GM21723 (cell line): Measurements from ENCODE around the gene PDSS2.
"Not testable (repeated sequence)": the region's sequence is repeated elsewhere in the genome, so short reads cannot be mapped to it uniquely, and the experiment has no call there.

Source experiments
- ATAC-seq: cut with Tn5 transposase; IDR thresholded peaks from one replicate; pipeline ENCODE4 v1.9.1; 2021; ENCODE audit warnings: mild to moderate bottlenecking, moderate library complexity; ENCODE audit not compliant: unreplicated experiment

Gene PDSS2

DNA sequence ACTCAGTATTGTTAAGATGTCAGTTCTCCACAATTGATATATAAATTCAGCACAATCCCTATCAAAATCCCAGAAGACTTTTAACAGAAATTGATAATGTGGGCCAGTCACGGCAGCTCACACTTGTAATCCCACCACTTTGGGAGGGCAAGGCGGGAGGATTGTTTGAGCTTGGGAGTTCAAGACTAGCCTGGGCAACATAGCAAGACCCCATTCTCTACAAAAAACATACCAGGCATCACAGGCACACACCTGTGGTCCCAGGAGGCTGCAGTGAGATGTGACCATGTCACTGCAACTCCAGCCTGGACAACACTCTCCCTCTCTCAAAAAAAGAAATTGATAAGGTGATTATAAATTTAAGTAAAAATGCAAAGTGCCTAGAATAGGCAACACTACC, 90.9 kb downstream of the PDSS2 start:
- ATAC-seq, result no peak

DNA sequence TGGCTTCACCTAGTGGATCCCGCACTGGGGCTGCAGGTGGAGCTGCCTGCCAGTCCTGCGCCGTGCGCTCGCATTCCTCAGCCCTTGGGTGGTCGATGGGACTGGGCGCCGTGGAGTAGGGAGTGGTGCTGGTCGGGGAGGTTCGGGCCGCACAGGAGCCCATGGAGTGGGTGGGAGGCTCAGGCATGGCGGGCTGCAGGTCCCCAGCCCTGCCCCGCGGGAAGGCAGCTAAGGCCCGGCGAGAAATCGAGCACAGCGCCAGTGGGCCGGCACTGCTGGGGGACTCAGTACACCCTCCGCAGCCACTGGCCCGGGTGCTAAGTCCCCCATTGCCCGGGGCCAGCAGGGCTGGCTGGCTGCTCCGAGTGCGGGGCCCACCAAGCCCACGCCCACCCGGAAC, 95.2 kb downstream of the PDSS2 start:
- not testable (repeated sequence) for ATAC-seq

DNA sequence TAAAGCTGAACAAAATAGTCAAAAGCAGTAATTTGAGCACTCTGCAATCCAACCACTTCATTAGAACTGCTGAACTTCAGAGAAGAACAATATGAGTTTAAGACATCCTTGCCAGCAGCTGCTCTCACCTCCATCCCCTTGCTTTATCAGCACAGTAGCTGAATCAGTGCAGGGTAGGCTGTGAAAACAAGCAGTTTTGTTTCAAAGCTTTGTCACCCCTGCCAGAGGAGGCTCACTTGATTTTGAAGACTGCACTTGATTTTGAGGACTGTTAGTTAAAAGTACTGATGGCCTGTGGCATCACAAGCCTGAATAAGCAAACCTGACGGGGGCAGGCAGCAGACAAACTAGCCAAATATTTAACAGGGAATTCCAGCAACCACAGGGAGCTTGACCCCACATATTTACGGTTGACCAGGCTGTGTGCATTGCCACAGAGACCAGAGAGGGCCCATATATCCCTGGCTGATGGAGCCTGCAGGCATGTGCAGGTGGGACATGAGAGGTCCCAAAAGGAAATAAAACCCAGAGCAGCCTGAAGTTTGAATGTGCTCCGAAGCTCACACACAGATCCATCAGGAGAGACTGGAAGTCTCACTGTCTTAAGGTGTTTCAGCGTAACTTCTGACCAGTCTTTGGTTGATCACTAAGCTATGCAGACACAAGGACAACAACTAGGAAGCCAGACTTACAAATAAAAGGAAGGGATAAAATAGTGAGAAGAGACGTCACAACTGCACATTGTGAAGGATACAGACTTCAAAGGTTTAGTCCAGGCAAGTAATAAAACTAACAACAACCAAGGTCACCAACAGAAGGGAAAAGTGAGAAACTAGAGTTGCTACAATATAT, 97.4 kb downstream of the PDSS2 start:
- no peak for ATAC-seq

DNA sequence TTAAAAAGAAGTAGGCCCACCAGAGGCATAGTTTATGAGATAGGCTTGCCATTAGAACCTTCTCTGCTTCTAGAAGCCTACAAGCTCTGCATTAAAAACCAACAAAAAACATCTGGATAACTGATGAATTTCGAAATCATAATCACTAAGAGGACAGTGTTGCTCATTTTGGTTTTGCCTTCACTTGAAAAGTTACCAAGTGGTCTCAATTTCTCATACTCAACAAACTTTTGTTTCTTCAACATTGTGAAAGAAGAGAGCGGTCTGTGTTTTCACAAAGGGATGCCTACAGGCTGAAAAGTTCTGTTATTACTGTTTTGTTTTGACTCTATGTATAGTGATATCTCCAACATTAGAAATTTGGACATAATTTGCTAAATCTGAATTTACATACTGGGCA, 98.9 kb downstream of the PDSS2 start:
- no peak for ATAC-seq

DNA sequence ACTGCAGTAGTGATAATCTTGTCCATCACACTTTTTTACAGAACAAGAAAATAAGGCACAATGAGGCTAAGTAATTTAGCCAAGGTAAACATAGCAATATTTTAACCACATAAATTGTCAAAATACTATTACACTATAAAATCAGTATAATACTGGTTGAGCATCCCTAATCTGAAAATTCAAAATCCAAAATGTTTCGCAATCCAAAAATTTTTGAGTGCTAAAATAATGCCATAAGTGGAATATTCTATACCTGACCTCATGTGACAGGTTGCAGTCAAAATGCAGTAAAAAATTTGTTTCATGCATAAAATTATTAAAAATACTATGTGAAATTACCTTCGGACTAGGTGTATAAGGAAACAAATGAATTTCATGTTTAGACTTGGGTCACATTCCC, 101.5 kb downstream of the PDSS2 start:
- ATAC-seq, result no peak

DNA sequence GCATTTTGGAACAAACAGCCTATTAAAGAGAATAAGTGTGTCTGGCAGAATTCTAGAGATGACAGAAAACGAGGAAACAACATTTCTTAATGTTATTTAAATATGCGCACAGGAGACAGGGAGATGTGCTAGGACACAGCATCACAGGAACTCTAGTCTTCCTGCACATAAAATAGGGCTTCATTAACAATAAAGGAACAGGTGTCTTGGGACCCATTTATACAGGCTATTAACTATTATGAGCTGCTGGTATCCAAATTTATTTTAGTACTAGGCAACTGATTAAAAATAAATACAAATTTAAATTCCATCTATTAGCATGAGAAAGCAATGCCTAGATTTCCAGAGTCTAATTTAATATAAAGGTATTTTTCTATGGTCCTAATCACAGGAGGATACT, 102.3 kb downstream of the PDSS2 start:
- no peak for ATAC-seq

DNA sequence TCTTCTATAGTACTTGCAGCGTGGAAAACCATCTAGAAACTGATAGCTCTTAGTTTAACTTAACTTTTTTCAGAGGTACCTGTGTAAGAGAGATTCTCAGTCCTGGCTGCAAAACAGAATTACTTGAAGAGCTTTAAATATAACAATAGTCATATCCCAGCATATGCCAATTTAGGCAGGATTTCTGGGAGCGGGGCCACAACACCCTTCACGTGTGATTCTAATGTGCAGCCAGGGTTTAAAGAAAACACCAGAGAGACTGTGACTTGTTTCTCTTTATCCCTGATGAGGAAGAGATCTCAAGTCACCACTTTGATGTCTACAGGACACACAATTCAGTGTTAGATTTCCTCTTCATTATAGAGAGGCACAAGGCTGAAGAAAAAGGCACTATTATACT, 103.7 kb downstream of the PDSS2 start:
- ATAC-seq, result no peak

DNA sequence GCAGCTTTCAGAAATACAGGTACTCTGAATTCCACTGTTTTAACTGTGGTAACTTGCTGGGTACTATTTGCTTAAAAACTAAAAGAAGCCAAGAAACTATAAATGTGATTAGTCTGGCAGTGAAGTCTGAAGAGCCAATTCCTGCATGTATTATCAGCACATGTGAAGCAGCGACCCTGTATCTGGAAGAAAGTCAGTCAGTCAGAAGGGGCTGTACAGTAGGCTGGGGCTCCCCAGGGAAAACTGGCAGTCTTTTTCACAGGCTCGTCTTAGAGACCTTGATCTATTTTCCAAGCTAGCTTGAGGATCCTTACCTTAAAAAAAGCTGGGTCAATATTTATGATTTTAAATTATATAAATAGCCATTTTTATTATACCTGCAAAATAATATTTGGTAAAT, 104.9 kb downstream of the PDSS2 start:
- no peak for ATAC-seq

DNA sequence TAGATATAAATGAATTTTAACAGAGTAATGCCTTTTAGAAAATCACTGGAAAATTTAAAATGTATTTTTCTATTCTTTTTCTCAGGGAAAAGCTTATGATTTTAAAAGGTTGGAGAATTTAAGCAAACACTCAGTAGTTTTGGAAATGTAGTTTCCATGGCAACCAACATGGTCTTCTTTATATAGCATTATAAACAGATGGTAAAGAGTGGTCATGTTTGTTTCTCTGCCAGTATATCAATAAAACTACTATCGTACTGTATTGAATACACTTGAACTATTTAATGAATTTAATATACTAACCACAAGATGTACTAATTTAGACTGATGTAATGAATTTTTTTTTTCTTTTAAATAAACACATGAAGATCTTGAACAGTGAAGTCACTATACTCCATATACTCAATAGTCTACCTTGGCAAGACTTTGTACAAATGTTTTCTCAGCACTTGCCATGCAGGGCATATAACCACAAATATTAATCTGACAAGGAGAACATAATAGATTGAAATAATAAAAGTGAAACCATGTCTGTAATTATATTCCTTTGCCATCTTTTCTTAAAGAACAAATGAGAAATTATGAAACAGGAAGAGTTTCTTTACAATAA, 105.5 kb downstream of the PDSS2 start:
- no peak for ATAC-seq

DNA sequence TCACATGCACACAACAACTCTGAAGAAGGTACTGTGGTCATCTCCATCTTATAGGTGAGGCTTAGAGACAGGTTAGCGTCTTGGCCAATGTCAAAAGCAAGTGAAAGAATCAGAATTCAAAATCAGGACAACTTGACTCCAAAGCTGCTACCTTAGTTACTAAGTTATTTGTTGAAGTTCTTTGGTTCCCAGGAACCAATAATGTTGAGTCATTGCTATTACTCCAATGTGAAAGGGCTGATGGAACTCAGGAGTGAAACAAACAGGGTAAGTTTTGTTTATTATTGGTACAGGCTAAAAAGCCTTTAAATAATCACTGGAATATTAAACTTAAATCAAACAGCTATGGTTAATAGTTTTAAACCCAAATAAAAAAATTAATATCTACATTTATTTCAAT, 111.1 kb downstream of the PDSS2 start:
- no peak for ATAC-seq

DNA sequence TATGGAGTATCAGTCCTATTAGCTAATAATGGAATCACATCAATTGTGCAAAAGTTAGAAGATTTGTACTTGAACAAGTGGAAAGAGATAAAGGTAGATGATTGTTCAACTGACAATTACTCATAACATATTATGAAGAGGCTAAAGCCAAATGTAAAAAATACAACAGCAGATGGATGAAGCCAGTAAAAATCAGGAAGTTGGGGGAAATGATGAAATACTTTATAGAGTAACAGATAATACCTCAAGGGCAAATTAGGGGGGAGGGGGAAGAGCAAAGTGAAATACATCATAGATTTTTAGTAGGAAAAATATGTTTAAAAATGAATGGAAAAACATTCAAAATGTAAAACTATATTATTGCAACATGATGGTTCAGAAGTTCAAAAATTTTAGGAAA, 114.0 kb downstream of the PDSS2 start:
- no peak for ATAC-seq

DNA sequence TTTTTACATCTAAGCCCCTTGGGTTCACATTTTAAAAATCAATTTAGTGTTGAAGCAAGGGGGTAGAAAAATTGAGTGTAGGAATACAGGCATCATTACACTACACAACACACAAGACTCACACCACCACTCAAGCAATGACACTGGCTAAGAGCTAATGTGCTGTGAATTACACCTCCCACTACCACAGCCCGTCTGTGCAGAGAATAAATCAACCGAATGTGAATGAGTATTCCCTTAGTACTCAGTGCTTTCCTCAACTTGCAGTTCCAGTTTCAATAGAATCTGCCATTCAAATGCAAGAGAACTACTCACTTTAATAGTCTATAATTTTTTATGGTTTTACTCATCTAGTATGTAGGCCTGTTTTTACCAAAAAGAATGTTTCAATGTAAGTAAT, 114.4 kb downstream of the PDSS2 start:
- ATAC-seq, result no peak

DNA sequence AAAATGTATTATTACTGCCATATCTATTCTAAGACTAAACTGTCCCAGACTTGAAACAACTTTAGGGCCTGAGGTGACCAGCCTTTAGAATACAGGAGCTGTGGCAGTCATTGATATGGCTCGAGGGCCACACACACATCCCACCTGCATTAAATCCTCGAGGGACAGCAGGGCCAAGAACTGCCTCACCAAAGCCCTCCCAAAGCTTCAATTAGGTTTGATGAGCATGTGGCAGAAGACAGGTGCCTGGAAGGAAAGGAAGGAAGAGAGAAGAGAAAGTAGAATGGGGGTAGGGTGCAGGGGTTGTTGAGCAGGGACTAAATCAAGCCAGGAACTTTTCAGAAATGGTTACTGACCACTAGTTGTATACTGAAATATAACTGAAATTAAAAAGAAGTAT, 115.0 kb downstream of the PDSS2 start:
- ATAC-seq, result no peak

DNA sequence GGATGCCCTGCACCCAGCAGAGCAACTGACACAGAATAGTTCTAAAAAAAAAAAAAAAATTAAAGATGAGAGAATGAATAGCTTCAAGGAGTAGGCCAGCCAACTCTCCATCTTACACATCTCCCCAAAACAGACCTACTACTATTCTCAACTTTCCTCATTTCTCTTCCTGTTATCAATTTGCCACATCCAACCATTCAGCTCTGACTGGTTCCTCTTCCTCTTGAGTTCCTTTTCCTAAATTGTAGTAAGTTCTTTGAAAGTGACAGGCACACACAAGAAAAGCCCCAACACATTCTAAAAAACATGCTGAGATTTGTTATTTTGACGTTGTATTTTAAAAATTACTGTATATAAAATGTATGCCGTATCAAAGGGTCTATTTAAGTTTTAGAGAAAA, 117.2 kb downstream of the PDSS2 start:
- ATAC-seq, result no peak

DNA sequence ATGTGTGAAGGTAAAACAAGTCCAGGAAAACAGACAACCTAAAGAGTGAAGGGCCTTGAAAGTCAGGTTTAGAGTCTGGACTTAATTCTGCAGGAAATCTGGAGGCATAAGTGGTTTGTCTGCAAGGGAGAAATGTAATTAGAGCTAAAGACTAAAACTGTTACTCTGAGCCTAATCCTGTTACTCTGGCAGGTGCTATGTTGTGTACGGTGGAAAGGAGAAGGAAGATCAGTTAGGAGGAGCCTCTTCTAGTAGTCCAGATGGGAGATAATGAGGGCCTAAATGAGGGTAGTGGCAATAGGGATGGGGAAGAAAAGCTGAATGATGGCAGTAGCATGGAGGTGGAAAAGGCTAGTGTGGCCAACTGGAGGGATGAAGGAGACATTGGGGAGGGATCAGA, 118.5 kb downstream of the PDSS2 start:
- ATAC-seq, result no peak

DNA sequence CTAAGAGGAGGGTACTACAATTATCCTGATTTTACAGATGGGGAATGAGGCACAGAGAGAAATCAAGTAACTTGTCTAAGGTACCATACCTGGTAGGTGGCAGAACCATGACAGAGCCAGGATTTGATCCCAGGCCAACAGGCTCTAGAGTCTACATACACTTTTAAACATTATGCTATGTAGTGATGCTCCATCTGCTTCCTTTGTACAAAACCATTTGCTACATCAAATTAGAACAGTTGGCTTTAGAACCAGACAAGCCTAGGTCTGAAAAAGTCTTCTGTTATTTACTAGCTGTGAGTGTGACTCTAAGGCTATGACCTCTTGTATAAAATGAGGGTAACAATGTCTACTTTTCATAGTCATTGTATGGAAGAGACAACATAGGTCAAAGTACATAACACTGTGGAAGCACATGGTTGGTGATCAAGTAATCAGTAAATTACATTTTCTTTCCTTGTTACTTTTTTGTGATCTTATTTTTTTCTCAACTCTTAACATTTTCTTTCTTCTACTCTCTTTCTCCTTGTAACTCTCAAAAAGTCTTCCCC, 122.1 kb downstream of the PDSS2 start:
- ATAC-seq, result no peak

DNA sequence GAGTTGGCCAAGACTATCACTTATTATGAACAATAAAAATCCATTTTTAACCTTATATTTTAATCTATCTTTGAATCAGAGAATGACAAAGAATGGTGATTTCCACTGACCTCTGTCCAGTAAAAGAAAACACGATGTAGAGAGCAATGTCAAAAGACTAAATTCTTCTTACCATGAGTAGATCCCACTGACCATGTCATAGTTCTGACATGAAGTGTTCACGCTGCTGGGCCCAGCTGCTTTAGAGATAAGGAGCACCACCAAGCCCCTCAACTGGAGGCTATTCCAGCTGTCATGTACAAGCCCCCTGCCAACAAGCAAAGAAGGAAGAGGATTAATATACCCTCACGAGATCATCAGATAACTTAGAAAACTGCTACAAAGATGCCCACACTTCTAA, 125.3 kb downstream of the PDSS2 start:
- ATAC-seq, result no peak

DNA sequence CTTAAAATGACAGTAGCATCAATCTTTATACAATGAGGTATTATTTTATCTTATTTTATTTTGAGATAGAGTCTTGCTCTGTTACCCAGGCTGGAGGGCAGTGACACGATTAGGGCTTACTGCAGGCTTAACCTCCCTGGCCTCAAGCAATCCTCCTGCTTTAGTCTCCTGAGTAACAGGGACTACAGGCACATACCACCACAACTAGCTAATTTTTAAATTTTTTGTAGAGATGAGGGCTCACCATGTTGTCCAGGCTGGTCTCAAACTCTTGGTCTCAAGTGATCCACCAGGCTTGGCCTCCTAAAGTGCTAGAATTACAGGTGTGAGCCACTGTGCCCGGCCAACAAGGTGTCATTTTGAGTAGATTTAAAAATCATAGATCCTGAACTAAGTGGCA, 125.9 kb downstream of the PDSS2 start:
- no peak for ATAC-seq

DNA sequence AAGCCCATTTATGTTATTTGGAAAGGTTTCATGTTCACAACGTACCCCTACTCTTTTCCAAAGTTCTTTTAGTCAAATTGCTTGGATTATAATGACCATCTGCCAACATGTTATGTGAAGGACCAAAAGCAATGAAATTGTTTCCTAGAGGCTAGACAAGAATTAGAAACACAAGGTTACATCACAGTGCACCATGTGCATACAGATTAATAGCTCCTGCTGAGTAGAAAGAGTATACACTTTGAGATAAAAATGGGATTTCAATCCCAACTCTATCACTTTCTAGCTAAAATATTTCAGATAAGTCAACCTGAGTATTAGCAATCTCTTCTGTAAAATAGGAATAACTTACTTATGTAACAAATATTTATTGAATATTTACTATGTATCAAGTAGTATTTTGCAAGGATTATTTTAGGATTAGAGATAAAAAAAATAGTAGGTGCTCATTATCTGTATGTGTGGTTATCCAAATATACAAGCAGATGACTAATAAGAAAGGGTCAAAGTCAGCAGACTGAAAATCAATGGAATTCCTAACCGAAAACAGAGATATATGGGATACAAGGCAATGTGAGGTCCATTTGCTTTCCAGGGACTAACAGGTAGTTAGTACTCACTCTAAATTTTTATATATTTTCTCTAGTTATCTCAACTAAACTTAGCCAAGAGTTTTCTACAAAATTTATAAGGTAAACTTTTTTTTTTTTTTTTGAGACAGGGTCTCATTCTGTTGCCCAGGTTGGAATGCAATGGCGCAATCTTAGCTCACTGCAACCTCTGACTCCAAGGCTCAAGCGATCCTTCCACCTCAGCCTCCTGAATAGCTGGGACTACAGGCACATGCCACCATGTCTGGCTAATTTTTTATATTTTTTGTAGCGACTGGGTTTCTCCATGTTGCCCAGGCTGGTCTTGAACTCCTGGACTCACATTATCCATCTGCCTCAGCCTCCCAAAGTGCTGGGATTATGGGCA, 127.7 kb downstream of the PDSS2 start:
- no peak for ATAC-seq

DNA sequence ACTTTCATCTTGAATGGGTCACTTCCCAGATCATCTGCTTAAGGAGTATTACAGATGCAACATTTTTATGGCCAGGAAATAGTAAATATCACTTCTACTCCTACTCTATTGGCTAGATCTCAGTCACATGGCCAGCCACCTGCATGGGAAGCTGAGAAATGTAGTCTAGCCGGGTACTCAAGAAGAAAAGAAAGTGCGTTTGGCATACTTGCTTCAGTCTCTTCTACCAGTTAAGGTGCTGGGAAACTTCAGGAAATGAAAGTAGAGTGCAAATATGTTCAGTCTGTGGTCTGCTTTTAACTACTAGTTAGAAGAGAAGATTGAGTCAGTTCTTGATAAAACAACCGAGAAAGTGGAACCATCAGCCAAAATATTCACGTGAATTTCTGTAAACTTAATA, 129.2 kb downstream of the PDSS2 start:
- ATAC-seq, result peak; percentile 96
